Frontal cortex (tissue), 4 donors: ENCODE results near the gene JARID2. TPM values are rescaled to one million over a fixed set of nuclear protein-coding genes. Genes with fewer than 3 reads are reported as not detected.
"Not testable (repeated sequence)": the region's sequence is repeated elsewhere in the genome, so short reads cannot be mapped to it uniquely, and the experiment has no call there.

ENCODE experiments used
- DNase-seq, 2 donors: peaks; one replicate each; pipeline ENCODE4 v3.0.0; 2012; ENCODE audit warnings: low spot score in 2 of 2
- FAIRE-seq: peaks from 2 replicates; lab custom pipeline; 2012; peaks lifted over from hg19 to GRCh38; lab: Jason Lieb, UNC
- total RNA-seq: library from RNA; depleted of rRNA; stranded (reverse); fragments of >200 nt; gene quantifications from one replicate; pipeline ENCODE4 v1.2.3, GENCODE V29; 2014
- donor health status: control.
- donor health status: control.
- donor health status: control.

JARID2 gene
- total RNA-seq, 1 donor from 2014 or later = 16.3 TPM

DNA sequence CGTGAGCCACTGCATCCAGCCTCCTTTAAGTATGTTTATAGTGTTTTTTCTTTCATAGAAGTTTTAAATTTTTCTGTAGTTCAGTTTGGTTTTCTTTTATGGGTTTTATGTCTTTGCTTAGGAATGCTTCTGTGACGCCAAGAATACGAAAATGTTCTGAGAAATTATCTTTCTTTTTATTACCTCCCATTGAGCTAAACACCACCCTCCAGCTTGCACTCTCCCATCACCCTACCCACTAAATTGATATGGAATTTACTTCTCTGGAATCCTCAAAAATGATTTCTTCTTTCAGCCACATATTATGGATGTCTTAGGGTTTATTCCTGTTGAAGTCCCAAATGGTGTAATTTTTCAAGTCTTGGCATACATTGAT is 38.1 kb downstream of the JARID2 start:
- DNase-seq (no peak), FAIRE-seq (no peak)

DNA sequence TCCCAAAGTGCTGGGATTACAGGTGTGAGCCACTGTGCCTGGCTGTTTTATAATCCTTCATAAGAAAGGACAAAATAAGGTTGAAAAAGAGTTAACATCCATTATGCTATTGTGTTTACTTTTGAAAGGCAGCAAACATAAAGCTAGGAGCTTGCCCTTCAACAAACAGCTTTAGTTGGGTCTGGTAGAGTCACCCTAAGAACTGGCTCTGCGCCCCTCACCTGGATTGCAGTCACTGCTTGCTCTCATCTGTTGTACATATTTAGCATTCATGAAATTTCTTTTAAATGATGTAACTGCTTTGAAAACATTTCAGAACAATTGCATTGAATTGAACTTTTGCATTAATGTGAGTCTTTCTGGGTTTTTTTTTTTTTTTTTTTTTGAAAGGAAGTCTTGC is 38.9 kb downstream of the JARID2 start:
- FAIRE-seq (no peak), DNase-seq (no peak)

DNA sequence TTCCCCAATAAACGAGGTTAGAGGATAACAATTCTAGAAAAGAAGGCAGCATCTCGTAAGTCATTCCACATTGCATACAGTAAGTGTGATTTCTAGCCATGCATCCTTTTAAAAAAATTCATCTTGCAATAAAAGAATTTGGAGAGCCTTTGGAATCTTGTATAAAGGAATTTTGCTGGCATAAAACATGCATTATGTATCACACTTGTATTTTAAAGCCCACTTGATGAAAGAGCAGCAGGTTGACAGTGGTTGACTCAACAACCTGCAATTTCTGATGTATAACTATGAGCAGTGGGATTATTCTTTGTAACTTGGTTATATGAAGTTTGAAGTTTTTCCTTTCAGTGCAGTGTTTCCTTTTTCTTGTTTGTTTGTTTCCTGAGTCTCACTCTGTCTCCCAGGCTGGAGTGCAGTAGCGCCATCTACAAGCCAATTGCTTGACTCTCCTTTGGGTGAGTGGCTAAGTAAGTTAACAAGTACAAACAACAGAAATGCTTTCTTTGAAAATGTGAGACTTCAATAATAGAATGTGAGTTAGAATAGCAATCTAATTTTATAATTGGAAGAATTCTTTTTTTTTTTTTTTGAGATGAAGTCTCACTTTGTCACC is 39.9 kb downstream of the JARID2 start:
- no peak for DNase-seq
- no peak for FAIRE-seq

DNA sequence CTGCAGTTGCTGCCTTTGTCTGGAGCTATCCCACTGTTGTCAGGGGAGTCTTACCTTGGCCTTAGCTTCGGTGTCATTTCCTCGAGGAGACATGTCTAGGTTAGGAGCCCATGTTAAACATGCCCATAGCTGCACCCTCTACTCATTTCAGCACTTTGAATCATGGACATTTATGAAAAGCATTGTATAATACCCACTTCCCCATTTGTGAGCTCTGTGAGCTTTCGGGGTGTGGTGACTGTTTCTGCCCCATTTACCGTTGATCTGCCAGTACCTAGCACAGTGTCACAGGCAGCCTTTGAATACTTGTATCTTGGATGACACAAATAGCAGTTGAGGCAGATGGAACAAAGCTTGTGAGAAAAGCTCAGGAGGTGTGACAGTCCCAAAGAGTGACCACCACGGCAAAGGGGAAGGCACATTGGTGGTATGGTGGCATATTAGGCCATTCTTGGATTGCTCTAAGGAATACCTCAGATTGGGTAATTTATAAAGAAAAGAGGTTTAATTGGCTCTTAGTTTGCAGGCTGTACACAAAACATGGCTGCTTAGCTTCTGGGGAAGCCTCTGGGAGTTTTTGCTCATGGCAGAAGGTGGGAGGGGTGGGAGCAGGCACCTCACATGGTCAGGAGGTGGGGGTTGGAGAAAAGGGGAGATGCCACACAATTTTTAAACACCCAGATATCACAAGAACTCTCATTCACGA is 42.0 kb downstream of the JARID2 start:
- FAIRE-seq (no peak), DNase-seq (no peak)

DNA sequence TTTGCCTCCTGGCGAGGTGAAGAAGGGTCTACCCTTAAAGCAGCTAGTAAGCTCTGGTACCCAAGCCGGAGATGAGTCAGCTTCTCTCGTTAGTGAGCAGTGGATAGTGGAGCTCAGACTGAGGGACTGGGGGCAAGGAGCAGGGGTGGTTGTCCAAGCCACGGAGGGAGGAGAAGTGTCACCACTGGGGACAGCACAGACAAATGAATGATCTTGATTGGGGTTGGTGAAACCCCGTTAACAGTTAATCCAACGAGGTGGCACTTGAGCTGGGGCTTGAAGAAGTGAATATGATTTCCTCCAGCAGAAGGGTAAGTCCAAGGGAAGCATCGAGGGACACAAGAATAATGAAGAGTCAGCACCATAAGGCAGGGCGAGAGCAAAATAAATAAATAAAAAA is 43.0 kb downstream of the JARID2 start:
- no peak for FAIRE-seq
- no peak for DNase-seq

DNA sequence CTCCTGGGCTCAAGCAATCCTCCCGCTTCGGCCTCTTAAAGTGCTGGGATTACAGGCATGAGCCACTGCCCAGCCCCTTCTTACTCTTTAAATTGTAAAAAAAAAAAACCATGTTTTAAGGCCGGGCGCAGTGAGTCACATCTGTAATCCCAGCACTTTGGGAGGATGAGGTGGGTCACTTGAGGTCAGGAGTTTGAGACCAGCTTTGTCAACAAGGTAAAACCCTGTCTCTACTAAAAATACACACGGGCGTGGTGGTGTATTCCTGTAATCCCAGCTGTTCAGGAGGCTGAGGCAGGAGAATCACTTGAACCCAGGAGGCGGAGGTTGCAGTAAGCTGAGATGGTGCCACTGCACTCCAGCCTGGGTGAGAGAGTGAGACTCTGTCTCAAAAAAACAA is 43.6 kb downstream of the JARID2 start:
- DNase-seq, FAIRE-seq: not testable (repeated sequence)

DNA sequence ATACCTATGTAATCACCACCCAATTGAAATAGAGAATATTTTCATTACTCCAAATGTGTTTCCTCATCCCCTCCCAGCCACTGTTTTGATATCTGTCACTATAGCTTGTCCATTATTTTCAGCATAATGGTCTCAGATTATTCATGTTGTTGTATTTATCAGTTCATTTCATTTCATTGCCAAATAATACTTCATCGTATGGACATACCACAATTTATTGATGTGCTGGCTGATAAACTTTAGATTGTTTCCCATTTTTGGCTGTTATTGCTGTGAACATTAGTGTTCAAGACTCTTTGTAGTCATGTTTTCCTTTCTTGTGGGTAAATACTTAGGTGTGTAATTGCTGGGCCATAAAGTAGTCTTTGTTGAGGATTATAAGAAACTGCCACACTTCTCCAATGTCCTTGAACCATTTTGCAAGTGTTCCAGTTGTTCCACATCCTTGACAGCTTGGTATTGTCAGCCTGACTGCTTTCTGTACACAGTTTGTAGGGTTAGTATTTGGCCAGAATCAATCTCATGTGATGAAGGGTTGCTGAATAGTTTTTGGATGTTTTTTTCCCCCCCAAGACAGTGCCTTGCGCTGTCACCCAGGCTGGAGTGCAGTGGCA is 44.3 kb downstream of the JARID2 start:
- DNase-seq = no peak
- no peak for FAIRE-seq

DNA sequence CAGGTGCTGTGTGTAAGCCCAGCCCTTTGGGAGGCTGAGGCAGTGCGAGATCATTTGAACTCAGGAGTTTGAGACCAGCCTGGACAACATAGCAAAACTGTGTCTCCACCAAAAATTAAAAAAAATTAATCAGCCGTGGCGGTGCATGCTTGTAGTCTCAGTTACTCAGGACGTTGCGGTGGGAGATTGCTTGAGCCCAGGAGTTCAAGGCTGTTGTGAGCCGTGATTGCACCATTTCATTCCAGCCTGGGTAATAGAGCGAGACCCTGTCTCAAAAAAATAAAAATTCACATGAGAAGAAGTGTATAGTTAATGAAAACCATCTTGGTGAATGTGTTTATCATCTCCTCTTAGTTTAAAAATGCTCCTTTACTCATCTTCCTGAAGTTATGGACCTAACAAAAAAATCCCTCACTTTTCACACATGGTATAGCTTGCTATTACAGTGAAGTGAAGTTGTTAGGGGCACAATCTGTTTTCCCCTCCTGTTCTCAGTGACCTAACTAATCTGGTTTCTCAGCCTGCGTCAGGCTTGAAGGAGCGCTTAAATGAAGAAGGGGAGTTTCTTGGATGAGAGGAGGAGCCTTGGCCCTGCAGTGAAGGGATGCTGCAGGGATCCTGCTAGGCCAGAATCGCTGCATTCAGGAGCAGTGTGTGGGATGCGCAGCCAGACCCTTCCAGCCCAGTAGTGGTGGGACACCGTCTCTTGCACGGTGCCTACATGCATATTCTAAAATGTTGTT is 45.3 kb downstream of the JARID2 start:
- FAIRE-seq = no peak

DNA sequence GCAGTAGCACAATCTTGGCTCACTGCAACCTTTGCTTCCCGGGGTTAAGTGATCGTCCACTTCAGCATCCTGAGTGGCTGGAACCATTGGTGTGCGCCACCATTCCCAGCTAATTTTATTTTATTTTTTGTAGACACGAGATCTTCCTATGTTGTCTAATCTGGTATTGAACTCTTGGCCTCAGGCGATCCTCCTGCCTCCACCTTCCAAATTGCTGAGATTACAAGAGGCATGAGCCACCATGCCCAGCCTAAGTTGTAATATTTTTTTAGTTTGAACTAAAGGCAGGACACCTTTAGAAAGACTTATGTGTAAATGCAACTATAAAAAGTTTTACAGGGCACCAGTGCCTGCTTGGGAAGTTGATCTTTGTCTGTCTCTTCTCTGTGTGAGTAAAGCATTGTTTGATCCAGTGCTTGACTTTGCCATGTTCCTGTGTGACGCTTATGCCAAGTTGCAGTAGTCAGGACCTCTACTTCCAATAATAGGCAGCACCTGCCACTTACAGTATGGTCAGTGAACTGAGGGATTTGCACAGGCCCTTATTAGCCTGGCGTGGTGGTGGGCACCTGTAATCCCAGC is 46.9 kb downstream of the JARID2 start:
- FAIRE-seq = no peak
- no peak for DNase-seq

More for the DNA sequence above, 45.3 kb downstream of the JARID2 start:
- no peak for DNase-seq

DNA sequence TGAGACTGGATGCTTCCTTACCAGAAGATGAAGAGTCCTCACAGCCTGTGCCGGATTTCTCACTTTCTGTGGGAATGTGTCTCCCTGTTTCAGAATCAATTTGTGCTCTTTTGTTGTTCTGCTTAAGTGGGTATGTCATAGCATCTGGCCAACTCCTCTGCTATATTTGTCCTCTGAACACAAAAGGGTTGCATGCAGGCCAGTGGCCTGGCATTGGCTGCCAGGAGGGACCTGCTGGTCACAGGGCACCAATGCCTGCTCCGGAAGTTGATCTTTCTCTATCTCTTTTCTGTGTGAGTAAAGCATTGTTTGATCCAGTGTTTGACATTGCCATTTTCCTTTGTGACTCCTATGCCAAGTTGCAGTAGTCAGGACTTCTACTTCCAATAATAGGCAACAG is 47.8 kb downstream of the JARID2 start:
- FAIRE-seq = no peak

DNA sequence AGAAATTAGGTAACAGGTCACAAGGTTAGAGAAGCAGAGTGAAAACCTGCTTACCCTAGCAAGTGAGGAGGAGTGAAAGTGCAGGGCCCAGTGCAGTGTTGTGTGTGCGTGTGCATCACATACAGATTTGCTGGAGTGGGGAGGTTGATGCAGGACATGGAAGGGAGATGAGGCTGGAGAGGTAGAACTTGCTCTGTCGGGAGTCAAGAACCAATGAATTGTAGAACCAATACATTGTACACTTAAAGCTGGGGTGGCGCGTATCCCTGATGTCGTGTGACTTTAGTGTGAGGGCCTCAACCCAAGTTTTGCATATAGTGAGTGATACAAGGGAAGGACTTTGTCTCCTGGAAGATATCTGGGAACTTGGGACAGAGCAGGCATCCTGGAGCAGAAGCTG is 48.6 kb downstream of the JARID2 start:
- no peak for DNase-seq
- FAIRE-seq = no peak

More for the DNA sequence above, 47.8 kb downstream of the JARID2 start:
- DNase-seq = no peak

DNA sequence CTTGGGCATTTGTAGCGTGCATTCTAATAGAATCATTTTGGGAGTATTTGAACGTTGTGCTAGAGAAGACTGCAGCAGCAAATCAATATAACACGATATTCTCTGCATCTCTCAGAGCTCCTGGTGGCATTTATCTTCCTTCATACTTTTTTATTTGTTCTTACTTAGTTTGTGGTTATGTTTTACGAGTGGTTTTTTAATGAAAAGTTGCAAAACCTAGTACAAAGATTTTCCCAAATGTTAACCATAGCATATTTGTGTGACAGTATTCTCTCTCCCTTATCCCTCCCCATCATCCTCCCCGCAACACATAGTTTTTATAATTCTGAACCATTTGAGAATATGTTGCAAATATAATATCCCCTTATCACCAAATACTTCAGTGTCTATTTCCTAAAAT is 50.4 kb downstream of the JARID2 start:
- DNase-seq = no peak
- no peak for FAIRE-seq

DNA sequence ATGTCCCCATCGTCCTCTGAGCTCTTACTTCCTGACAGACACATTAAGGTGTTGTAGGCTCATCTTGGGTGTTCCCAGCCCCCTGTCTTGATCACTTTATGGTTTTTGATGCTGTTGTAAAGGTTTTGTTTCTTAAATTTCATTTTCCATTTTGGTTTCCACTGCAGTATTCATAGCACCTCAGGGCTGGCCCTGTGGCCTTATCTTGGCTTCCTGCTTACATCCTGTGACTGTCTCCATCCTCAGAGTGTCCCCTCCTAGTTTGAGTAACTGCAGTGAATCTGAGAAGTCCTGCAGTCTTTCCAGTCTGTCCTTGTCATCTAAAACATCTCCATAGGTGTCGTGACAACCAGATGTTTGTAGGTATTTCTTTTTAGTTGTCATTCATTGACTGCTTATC is 50.9 kb downstream of the JARID2 start:
- FAIRE-seq (no peak), DNase-seq (no peak)

DNA sequence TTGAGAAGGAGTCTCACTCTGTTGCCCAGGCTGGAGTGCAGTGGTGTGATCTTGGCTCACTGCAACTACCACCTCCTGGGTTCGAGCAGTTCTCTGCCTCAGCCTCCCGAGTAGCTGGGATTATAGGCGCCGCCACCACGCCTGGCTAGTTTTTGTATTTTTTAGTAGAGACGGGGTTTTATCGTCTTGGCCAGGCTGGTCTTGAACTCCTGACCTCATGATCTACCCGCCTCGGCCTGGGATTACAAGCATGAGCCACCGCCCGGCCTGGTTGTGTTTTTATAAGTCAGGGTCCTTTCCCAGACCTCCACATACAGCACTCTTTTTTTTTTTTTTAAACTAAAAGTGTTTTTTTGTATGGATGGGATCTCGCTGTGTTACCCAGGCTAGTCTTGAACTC is 51.3 kb downstream of the JARID2 start:
- not testable (repeated sequence) for DNase-seq, FAIRE-seq

DNA sequence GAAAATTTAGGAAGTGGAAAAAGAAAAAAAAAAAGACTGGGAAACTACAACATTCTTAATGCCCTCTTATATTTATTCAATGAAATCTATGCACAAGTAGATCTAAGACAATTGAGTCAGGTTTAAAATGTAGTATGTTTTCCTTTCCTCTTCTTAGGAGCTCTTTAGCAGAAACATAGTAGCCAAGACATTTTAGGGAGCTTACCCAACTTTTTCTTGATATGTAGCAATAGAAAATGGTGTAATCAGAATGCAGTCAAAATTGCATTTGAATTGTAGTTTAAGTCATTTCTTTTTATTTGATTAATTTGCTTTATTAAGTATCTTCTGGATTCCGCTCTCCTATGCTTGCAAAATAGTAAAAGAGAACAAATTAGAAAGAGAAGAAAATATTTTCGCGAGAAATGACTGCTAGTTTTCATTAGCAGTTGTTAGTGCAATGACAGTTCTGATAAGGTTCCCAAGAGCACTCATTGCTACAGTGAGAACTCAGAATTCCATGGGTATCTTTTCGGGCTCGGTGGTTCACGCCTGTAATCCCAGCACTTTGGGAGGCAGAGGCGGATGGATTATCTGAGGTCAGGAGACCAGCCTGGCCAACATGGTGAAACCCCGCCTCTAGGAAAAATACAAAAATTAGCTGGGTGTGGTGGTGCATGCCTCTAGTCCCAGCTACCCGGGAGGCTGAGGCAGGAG is 52.2 kb downstream of the JARID2 start:
- FAIRE-seq = no peak
- no peak for DNase-seq

DNA sequence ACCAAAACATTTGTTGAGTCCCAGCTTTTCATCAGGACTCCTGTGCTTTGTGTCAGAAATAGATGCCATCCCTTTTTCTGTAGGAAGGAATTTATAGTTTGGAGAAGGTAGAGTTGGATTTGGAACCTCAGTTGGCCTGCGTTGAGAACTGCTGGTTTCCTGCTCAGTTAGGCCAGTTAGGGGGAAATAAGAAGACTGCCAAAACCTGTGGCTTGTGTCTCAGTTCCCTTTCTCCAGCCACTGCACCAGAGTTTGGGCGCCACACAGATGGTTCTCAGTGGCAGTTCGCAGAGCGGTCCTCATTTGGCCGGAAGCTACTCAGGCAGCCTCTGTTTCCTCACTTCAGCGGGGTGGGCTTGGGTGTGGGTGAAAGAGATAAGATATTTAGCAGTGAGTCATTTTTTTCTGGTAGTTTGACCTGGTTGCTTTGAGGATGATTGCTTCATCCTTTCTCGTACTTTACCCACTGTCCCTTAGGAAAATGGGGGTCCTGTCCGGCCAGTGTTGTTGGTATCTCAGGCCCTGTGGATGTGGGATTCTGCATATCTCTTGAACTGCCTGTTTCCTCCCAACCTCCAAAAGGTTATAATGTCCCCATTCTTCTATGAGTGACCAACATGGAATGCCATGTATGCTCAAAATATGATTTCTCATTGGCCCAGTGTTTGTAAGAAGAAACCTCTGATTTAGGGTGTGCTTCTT is 53.7 kb downstream of the JARID2 start:
- FAIRE-seq = no peak

DNA sequence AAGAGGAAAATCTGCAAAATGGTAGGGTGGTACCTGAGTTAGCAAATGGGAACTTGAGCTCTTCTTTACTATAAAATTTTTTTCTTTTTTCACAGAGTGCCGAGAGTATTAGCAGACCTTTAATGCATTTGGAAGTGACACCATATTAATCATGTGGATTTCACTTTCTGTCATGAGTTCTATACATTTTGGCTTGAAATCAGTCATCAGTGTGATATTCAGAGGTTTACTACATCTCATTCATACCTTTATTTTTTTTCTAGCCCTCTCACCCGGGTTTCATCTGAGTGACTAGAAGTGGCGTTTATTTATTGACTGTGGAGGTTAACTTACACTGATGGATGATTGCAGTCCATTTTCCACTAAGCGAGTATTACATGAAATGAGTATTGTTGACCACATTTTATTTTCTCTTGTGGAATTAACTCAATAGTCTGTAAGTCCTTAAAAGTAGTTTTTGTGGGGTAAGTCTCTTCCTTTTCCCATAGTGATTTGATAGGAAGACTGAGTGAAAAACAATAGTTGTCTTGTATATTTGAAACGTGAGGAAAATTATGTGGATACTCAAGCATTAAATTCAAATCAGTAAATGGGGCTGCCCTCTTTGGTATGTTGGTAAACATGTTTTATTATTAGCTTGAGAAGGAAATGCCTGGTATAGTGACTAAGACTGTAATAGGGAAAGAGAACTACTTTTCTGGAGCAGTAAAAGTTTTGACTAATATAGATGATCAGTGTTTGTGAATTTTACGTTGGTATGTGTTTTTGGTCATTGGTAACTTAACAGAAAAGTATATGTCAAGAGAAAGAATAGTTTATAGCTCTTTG is 55.5 kb downstream of the JARID2 start:
- no peak for FAIRE-seq

More for the DNA sequence above, 53.7 kb downstream of the JARID2 start:
- no peak for DNase-seq

DNA sequence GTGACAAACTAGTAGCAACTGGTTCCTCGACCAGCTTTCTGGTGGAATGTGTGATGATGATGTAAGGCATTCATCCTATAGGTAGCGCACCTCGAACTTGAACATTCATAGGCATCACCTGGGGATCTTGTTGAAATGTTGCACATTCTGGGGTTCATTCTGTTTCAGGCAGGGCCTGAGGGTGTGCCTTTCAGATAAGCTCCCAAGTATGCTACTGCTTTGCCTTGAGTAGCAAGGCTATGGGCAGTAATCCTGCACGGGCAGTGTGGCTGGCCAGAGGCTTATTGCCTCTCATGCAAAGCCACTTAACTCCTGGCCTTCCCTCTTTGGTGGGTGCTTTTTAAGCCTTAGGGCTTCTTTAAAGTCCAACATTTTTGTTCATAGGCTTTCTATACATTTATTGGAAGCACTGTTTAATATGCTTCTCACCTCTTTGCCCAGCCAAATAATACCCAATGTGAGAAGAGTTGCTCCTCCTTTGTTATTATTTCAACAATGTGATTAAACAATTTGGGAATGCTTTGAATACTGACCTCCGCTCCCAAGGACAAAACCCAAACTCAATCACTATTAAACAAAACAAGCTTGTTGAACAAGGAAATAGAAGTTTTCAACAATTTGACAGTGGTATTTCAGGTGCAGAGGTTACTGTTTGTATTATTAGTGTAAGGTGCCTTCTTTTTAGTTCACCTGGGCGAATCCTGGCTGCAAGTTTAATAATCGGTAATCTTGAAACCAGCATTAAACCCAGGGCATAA is 57.5 kb downstream of the JARID2 start:
- FAIRE-seq (no peak), DNase-seq (no peak)

More for the DNA sequence above, 55.5 kb downstream of the JARID2 start:
- DNase-seq = no peak
